Left lung (tissue), 10 donors: ENCODE data around the gene PTPRM. TPM values are rescaled to one million over a fixed set of nuclear protein-coding genes. Genes with fewer than 3 reads are reported as not detected.

Source experiments
- ATAC-seq: fragments of 200-7000 bp; cut with Tn5 transposase; one replicate; pipeline ENCODE4 v1.9.1; 2020; ENCODE audit warnings: moderate library complexity
- DNase-seq, 4 donors: peaks; one replicate each; pipeline ENCODE4 v3.0.0-alpha.2; 2013 to 2020
- H3K27ac ChIP-seq, 2 donors: fragments of 200-600 bp; sonication (generic) in 1 of 2; one replicate each; pipeline versions ENCODE4 v1.5.0 to v1.8.0; 2020 to 2021
- H3K27me3 ChIP-seq, 2 donors: fragments of 200-600 bp; sonication (generic) in 1 of 2; one replicate each; pipeline versions ENCODE4 v1.5.0 to v1.8.0; 2020 to 2021
- H3K36me3 ChIP-seq, 2 donors: fragments of 200-600 bp; sonication (generic) in 1 of 2; one replicate each; pipeline versions ENCODE4 v1.5.0 to v1.8.0; 2020 to 2021
- H3K4me1 ChIP-seq, 2 donors: fragments of 200-600 bp; one replicate each; pipeline ENCODE4 v1.8.0; 2021
- H3K4me3 ChIP-seq, 2 donors: fragments of 200-600 bp; sonication (generic) in 1 of 2; one replicate each; pipeline versions ENCODE4 v1.5.0 to v1.8.0; 2020 to 2021; ENCODE audit warnings: mild to moderate bottlenecking in 1 of 2
- H3K9me3 ChIP-seq, 2 donors: fragments of 200-600 bp; sonication (generic) in 1 of 2; one replicate each; pipeline versions ENCODE4 v1.5.0 to v1.8.0; 2020 to 2021
- intact Hi-C, 2 donors: fragments of 100-400 bp; cut with DNase I; formaldehyde crosslinking; loops; one replicate each; pipeline versions ENCODE4 v1.11.2 to v1.14.2; 2022
- polyA plus RNA-seq, 6 donors: library from polyadenylated mRNA; unstranded; fragments of 120-200 nt; gene quantifications; one replicate each; pipeline ENCODE4 v1.2.1, GENCODE V29; 2013; ENCODE audit not compliant: insufficient read length in 6 of 6
- total RNA-seq, 2 donors: library from RNA; stranded (reverse); fragmentation: NEBNext Ultra II Directional; extraction: Animal tissue kit (Norgen Biotek cat#: 25700); gene quantifications; one replicate each; pipeline ENCODE4 v1.2.1, GENCODE V29; 2021
- TF ChIP-seq, protein P1 (sequence below), 2 donors: fragments of 200-600 bp; sonication (generic) in 1 of 2; IDR thresholded peaks; one replicate each; pipeline versions ENCODE4 v1.5.0 to v1.8.0; 2021; ENCODE audit warnings: antibody characterized with exemption in 2 of 2
- donor health status: DM: no; HTN: yes; CAD: no.
- donor health status: DM: no; HTN: no; CAD: no.

The PTPRM gene
- total and polyA plus RNA-seq, 8 donors, result 76.4 to 99.6 (median 90.1) TPM

DNA sequence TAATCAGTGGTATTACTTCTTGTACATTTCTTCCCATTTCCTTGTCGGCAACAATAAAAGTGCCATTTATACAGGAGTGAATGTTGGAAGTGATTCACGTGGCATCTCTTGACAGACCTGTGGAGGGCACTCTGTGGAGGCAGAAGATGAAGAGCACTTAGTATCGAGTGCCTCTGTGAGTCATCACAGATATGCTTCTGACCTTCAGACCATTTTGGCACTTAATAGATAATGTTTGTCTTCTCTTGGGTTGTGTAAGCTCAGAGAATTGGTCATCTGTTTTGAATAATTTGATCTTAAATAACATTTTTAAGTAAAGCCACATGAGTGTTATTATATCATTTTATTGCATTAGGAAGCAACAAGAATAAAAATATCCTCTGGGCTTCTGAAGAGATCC lies 305.5 kb downstream of the PTPRM start:
- Histone ChIP-seq H3K36me3 (no peaks in the 10 kb centered on the region), H3K9me3 (peaks cover 0 to 2% of the 10 kb centered on the region in 2 donors), H3K4me3 (no peak overlapping the region), H3K4me1 (peaks cover 10 to 12% of the 10 kb centered on the region in 2 donors), H3K27ac (peak overlapping the region; percentile 43 to 58), H3K27me3 (no peaks in the 10 kb centered on the region)
- TF ChIP-seq, protein P1, sequence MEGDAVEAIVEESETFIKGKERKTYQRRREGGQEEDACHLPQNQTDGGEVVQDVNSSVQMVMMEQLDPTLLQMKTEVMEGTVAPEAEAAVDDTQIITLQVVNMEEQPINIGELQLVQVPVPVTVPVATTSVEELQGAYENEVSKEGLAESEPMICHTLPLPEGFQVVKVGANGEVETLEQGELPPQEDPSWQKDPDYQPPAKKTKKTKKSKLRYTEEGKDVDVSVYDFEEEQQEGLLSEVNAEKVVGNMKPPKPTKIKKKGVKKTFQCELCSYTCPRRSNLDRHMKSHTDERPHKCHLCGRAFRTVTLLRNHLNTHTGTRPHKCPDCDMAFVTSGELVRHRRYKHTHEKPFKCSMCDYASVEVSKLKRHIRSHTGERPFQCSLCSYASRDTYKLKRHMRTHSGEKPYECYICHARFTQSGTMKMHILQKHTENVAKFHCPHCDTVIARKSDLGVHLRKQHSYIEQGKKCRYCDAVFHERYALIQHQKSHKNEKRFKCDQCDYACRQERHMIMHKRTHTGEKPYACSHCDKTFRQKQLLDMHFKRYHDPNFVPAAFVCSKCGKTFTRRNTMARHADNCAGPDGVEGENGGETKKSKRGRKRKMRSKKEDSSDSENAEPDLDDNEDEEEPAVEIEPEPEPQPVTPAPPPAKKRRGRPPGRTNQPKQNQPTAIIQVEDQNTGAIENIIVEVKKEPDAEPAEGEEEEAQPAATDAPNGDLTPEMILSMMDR (IDR thresholded peaks at IDR 0.05), result no peak
- peak in 1 of 4 donors; percentile 42 for DNase-seq
- ATAC-seq, result peak; percentile 66
- intact Hi-C loops, result no loop called here

DNA sequence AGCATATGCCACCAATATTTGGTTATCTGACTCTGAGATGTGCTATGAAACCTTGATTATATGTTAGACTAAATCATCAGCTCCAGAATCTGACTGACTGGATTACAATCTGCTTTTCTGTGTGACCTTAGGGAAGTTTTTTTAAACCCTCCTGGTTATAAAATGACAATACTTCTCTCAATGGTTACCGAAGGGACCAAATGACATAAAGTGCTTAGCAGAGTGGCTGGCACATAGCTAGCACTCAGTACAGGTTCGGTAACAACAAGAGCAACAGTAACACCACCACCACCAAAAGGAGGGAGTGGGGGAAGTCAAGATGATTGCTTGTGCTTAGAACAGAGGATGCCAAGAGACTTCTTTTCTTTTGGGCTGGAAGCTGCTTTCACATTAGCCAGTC lies 306.2 kb downstream of the PTPRM start:
- peak; percentile 6 for ATAC-seq
- intact Hi-C loops, result no loop called here
- peaks cover 0 to 2% of the 10 kb centered on the region in 2 donors for H3K9me3 ChIP-seq
- H3K27ac ChIP-seq, result peak overlapping the region in 1 of 2 donors; percentile 43
- no peaks in the 10 kb centered on the region for H3K27me3 ChIP-seq
- no peak for DNase-seq
- TF ChIP-seq, protein P1 (IDR thresholded peaks at IDR 0.05), result no peak
- H3K36me3 ChIP-seq, result no peaks in the 10 kb centered on the region
- H3K4me1 ChIP-seq, result peaks cover 10 to 13% of the 10 kb centered on the region in 2 donors
- H3K4me3 ChIP-seq, result no peak overlapping the region

DNA sequence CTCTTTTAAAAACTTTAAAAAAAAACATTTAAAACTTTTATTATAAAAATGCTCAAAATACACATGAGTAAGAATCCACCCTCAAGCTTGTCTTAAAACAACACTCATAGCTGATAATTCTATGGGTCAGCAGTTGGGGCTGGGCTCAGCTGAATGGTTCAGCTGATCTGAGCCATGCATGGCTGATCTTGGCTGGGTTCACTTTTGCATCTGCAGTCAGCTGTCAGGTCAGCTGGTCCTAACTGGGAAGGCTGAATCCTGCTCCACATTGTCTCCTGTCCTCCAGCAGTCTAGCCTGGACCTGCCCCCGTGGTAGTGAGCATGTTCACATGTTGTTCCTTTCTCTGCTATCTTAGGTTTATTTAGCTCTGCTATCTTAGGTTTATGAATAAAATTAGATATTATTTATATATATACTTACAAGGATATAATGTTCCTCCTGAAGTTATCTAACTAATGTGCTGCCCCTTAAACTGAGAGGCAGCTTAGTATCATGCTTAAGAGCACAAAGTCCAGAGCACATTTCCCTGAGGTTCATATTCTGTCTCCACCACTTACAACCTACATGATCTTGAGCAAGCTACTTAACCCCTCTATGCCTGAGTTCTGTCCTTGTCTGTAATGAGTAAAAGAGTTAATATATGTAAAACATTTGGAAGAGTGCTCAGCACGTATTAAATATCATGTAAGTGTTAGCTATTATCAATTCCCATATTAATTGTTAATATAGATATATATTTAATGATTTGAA lies 309.4 kb downstream of the PTPRM start:
- peaks cover 10 to 17% of the 10 kb centered on the region in 2 donors for H3K4me1 ChIP-seq
- no peak overlapping the region for H3K4me3 ChIP-seq
- no peaks in the 10 kb centered on the region for H3K27me3 ChIP-seq
- H3K36me3 ChIP-seq, result no peaks in the 10 kb centered on the region
- ATAC-seq, result no peak
- no peak overlapping the region for H3K27ac ChIP-seq
- intact Hi-C loops, result no loop called here
- TF ChIP-seq, protein P1 (IDR thresholded peaks at IDR 0.05), result no peak
- DNase-seq, result no peak
- no peaks in the 10 kb centered on the region for H3K9me3 ChIP-seq

DNA sequence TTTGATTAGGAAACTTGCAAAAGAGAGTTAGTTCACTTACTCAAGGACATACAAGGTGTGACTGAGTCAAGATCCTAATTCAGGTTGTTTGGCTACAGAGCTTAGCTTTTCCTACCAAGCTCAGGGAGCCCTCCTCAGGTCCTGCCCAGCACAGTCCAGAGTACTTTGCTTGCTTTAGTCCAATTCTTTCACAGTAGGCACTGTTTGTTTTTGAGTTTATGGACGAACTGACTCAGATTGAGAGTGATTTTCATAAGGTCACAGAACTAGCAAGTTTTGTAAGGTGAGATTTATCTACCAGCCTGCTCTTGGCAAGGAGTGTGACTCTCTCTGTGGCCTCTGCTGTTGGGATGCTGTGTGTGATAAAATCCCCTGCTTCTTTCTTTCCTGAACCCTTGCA lies 310.5 kb downstream of the PTPRM start:
- H3K27ac ChIP-seq, result peak overlapping the region; percentile 55 to 67
- peak; percentile 79 for ATAC-seq
- intact Hi-C loops, result no loop called here

More for the DNA sequence above, 310.5 kb downstream of the PTPRM start:
- Histone ChIP-seq H3K4me1 (peaks cover 6 to 17% of the 10 kb centered on the region in 2 donors), H3K9me3 (no peaks in the 10 kb centered on the region), H3K27me3 (no peaks in the 10 kb centered on the region), H3K36me3 (no peaks in the 10 kb centered on the region), H3K4me3 (no peak overlapping the region)
- DNase-seq, result no peak
- TF ChIP-seq, protein P1 (IDR thresholded peaks at IDR 0.05), result no peak
